Left ventricle myocardium inferior (tissue), 1 donor: ENCODE measurements around the gene EVI5. TPM values are rescaled to one million over a fixed set of nuclear protein-coding genes. Genes with fewer than 3 reads are reported as not detected.
A peak's percentile ranks its signal among the peaks of the same experiment; 100 is the strongest.
"Not testable (repeated sequence)": the region's sequence is repeated elsewhere in the genome, so short reads cannot be mapped to it uniquely, and the experiment has no call there.

Source experiments
- DNase-seq: peaks from one replicate; pipeline ENCODE4 v3.0.0-alpha.2; 2020
- H3K27ac ChIP-seq: fragments of 200-600 bp; replicated peaks from 2 replicates; pipeline ENCODE4 v1.8.0; 2021
- H3K27me3 ChIP-seq: fragments of 200-600 bp; 2 replicates; pipeline ENCODE4 v1.8.0; 2021; ENCODE audit warnings: low read depth
- H3K36me3 ChIP-seq: fragments of 200-600 bp; 2 replicates; pipeline ENCODE4 v1.8.0; 2021
- H3K4me1 ChIP-seq: fragments of 200-600 bp; 2 replicates; pipeline ENCODE4 v1.8.0; 2021
- H3K4me3 ChIP-seq: fragments of 200-600 bp; 2 replicates; pipeline ENCODE4 v1.8.0; 2021; ENCODE audit warnings: mild to moderate bottlenecking, moderate library complexity
- H3K9me3 ChIP-seq: fragments of 200-600 bp; replicated peaks from 2 replicates; pipeline ENCODE4 v1.8.0; 2021
- intact Hi-C: fragments of 100-400 bp; cut with micrococcal nuclease; formaldehyde crosslinking; loops from one replicate; pipeline ENCODE4 v1.11.0; 2022
- total RNA-seq: library from RNA; stranded (reverse); fragmentation: NEBNext Ultra II Directional; extraction: Animal tissue kit (Norgen Biotek cat#: 25700); gene quantifications from one replicate; pipeline ENCODE4 v1.2.1, GENCODE V29; 2021
- TF ChIP-seq, protein P1 (sequence below): fragments of 200-600 bp; IDR thresholded peaks from 2 replicates; pipeline ENCODE4 v1.8.0; 2021; ENCODE audit warnings: antibody characterized with exemption, mild to moderate bottlenecking, borderline replicate concordance
- donor health status: DM: no; HTN: yes; CAD: no; lungs with severe emphysema.

EVI5 gene
- total RNA-seq, 1 donor from 2014 or later = 30.4 TPM

DNA sequence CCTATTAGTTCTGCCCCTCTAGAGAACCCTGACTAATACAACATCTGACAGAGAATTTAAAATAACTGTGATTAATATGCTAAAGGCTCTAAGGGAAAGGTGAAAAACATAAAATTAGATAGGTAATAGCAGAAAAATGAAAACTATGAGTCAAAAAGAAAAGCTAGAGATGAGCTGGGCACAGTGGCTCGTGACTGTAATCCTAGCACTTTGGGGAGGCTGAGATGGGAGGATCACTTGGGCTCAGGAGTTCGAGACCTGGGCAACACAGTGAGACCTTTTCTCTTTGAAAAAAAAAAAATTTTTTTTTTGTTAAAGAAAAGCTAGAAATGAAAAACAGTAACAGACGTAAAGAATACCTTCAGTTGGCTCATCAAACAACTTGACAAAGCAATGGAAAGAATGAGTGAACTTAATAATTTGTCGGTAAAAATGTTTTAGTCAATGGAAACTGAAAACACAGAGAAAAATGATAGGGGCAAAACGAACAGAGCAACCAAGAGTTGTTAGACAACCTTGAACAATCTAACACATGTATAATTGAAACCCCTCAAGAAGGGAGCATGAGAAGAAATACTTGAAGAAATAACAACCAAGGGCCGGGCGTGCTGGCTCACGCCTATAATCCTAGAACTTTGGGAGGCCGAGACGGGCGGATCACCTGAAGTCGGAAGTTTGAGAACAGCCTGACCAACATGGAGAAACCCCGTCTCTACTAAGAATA, 165.3 kb downstream of the EVI5 start:
- peaks cover 69% of the 10 kb centered on the region for H3K36me3 ChIP-seq
- H3K27me3 ChIP-seq = no peaks in the 10 kb centered on the region
- H3K4me1 ChIP-seq = no peaks in the 10 kb centered on the region
- intact Hi-C loops = loop anchor here (10.0 kb wide), 1 partner anchor 305 kb away; no protein-coding TSS in a partner anchor
- TF ChIP-seq, protein P1, sequence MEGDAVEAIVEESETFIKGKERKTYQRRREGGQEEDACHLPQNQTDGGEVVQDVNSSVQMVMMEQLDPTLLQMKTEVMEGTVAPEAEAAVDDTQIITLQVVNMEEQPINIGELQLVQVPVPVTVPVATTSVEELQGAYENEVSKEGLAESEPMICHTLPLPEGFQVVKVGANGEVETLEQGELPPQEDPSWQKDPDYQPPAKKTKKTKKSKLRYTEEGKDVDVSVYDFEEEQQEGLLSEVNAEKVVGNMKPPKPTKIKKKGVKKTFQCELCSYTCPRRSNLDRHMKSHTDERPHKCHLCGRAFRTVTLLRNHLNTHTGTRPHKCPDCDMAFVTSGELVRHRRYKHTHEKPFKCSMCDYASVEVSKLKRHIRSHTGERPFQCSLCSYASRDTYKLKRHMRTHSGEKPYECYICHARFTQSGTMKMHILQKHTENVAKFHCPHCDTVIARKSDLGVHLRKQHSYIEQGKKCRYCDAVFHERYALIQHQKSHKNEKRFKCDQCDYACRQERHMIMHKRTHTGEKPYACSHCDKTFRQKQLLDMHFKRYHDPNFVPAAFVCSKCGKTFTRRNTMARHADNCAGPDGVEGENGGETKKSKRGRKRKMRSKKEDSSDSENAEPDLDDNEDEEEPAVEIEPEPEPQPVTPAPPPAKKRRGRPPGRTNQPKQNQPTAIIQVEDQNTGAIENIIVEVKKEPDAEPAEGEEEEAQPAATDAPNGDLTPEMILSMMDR = no peak
- H3K9me3 ChIP-seq = no peaks in the 10 kb centered on the region
- no peak overlapping the region for H3K27ac ChIP-seq
- no peak overlapping the region for H3K4me3 ChIP-seq
- DNase-seq = no peak

- no peaks in the 10 kb centered on the region for H3K27me3 ChIP-seq
- no peak for DNase-seq
- no peaks in the 10 kb centered on the region for H3K4me1 ChIP-seq
- peaks cover 16% of the 10 kb centered on the region for H3K36me3 ChIP-seq
- intact Hi-C loops = no loop called here
- no peaks in the 10 kb centered on the region for H3K9me3 ChIP-seq
- H3K4me3 ChIP-seq = no peak overlapping the region
- H3K27ac ChIP-seq = no peak overlapping the region
- TF ChIP-seq, protein P1 = no peak
These were observed 183.9 kb downstream of the EVI5 start for GRCh38 chr1:92601044-92601443.

DNA sequence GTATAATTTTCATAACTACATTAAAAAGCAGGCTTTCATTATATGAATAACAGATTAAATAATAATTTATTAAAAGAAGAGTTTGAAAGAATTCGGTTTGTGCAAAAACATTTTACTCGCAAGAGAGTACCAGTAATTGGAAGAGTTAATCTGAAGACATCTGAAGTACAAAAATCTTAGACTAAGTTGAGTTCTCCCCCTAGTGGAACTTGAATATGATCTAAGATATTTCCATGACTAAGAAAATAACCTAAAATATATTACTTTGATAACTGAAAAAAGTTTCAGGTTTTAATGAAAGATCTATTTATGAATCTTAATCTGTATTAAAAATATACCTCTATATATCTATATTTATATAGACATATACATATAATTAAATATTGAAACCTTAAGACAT, 185.7 kb downstream of the EVI5 start:
- H3K27me3 ChIP-seq = no peaks in the 10 kb centered on the region
- TF ChIP-seq, protein P1 = peak; percentile 42
- H3K36me3 ChIP-seq = peaks cover 12% of the 10 kb centered on the region
- H3K4me3 ChIP-seq = no peak overlapping the region
- no peaks in the 10 kb centered on the region for H3K4me1 ChIP-seq
- no peak for DNase-seq
- H3K9me3 ChIP-seq = no peaks in the 10 kb centered on the region
- intact Hi-C loops = no loop called here
- H3K27ac ChIP-seq = no peak overlapping the region

DNA sequence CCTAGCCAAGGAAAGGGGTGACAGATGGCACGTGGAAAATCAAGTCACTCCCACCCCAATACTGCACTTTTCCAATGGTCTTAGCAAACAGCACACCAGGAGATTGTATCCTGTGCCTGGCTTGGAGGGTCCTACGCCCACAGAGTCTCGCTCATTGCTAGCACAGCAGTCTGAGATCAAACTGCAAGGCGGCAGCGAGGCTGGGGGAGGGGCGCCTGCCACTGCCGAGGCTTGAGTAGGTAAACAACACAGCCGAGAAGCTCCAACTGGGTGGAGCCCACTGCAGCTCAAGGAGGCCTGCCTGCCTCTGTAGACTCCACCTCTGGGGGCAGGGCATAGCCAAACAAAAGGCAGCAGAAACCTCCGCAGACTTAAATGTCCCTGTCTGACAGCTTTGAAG, 195.5 kb downstream of the EVI5 start:
- H3K4me1 ChIP-seq, H3K27me3 ChIP-seq, intact Hi-C loops, H3K36me3 ChIP-seq, DNase-seq, H3K9me3 ChIP-seq, H3K27ac ChIP-seq, H3K4me3 ChIP-seq: not testable (repeated sequence)

- intact Hi-C loops = no loop called here
- no peaks in the 10 kb centered on the region for H3K4me1 ChIP-seq
- H3K27me3 ChIP-seq = no peaks in the 10 kb centered on the region
- DNase-seq = no peak
- no peak overlapping the region for H3K27ac ChIP-seq
- H3K9me3 ChIP-seq = no peaks in the 10 kb centered on the region
- TF ChIP-seq, protein P1 = no peak
- peaks cover 14% of the 10 kb centered on the region for H3K36me3 ChIP-seq
- no peak overlapping the region for H3K4me3 ChIP-seq
These were observed 197.5 kb downstream of the EVI5 start for GRCh38 chr1:92587445-92587844.

- Histone ChIP-seq H3K27ac (no peak overlapping the region), H3K4me1 (no peaks in the 10 kb centered on the region), H3K4me3 (no peak overlapping the region), H3K36me3 (peaks cover 22% of the 10 kb centered on the region), H3K27me3 (no peaks in the 10 kb centered on the region), H3K9me3 (no peaks in the 10 kb centered on the region)
- DNase-seq = no peak
- TF ChIP-seq, protein P1 = no peak
- intact Hi-C loops = no loop called here
These were observed 199.1 kb downstream of the EVI5 start for GRCh38 chr1:92585831-92586230.

DNA sequence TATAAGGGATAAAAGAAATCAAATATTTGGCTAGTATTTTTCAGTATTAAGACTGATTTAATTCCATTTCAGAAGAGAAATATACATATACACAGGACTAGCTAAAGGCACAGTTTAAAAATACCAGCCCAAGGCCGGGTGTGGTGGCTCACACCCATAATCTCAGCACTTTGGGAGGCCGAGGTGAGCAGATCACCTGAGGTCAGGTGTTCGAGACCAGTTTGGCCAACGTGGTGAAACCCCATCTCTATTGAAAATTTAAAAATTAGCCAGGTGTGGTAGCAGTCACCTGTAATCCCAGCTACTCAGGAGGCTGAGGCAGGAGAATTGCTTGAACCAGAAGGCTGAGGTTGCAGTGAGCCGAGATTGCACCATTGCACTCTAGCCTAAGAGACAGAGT, 200.1 kb downstream of the EVI5 start:
- H3K27me3 ChIP-seq, intact Hi-C loops, H3K4me1 ChIP-seq, H3K4me3 ChIP-seq, H3K27ac ChIP-seq, H3K9me3 ChIP-seq, DNase-seq: not testable (repeated sequence)
- H3K36me3 ChIP-seq = peaks cover 20% of the 10 kb centered on the region
